A549 (cell line): Measurements from ENCODE around the gene CNTNAP2. TPM values are rescaled to one million over a fixed set of nuclear protein-coding genes. Genes with fewer than 3 reads are reported as not detected.
"Not testable (repeated sequence)": the region's sequence is repeated elsewhere in the genome, so short reads cannot be mapped to it uniquely, and the experiment has no call there.

Experiments
- ATAC-seq, 2 experiments: fragments of 200-7000 bp in 1 of 2; fragments of >200 bp in 1 of 2; cut with Nextera tagmentation in 1 of 2; cut with Tn5 transposase in 1 of 2; 3 replicates each; pipeline versions ENCODE4 v1.8.0 to v1.9.1; 2018 to 2020; ENCODE audit warnings: mild to moderate bottlenecking in 1 of 2, moderate library complexity in 1 of 2
- CTCF ChIA-PET: fragments of 300-600 bp; sonication (Branson Sonifier 250); formaldehyde crosslinking; extraction: SDS; loops from one replicate; lab custom pipeline; 2021; ENCODE audit warnings: antibody characterized with exemption, inconsistent platforms; lab: Yijun Ruan, JAX
- POLR2A ChIA-PET: fragments of 350-600 bp; formaldehyde crosslinking; extraction: SDS; loops from one replicate; lab custom pipeline; 2021; ENCODE audit warnings: antibody characterized with exemption, inconsistent platforms; lab: Yijun Ruan, JAX
- DNase-seq, 2 experiments: peaks; one replicate each; pipeline versions ENCODE4 v3.0.0 to v3.0.0-alpha.2; 2011 to 2016; ENCODE audit warnings: low read depth in 1 of 2, low spot score in 1 of 2
- FAIRE-seq: peaks from 2 replicates; lab custom pipeline; 2011; peaks lifted over from hg19 to GRCh38; lab: Jason Lieb, UNC
- H3K27ac ChIP-seq, 2 experiments: fragments of >200 bp; sonication (Bioruptor Twin); formaldehyde crosslinking; 3 replicates each; pipeline ENCODE4 v1.5.1; 2016 to 2017
- H3K4me1 ChIP-seq: fragments of >200 bp; sonication (Bioruptor Twin); formaldehyde crosslinking; 3 replicates; pipeline ENCODE4 v1.6.1; 2016
- H3K4me2 ChIP-seq: fragments of >200 bp; sonication (Bioruptor Twin); formaldehyde crosslinking; 3 replicates; pipeline ENCODE4 v1.6.1; 2016
- H3K4me3 ChIP-seq: fragments of >200 bp; sonication (Bioruptor Twin); formaldehyde crosslinking; 3 replicates; pipeline ENCODE4 v1.5.1; 2016
- H3K9me3 ChIP-seq: fragments of >200 bp; sonication (Bioruptor Twin); formaldehyde crosslinking; 3 replicates; pipeline ENCODE4 v1.6.1; 2016
- BHLHE40 ChIP-seq: IDR thresholded peaks from 2 replicates; pipeline ENCODE4 v1.6.1; 2012; ENCODE audit warnings: low read depth, low read length, inconsistent platforms
- CBX2 ChIP-seq: fragments of 200-600 bp; sonication (generic); IDR thresholded peaks from 2 replicates; pipeline ENCODE4 v1.6.1; 2016; ENCODE audit warnings: low read depth, mild to moderate bottlenecking, borderline replicate concordance
- CHD4 ChIP-seq: fragments of 200-600 bp; sonication (generic); IDR thresholded peaks from 2 replicates; pipeline ENCODE4 v1.6.1; 2016; ENCODE audit warnings: antibody characterized with exemption, mild to moderate bottlenecking, borderline replicate concordance
- EHF ChIP-seq: fragments of 250-450 bp; sonication (Bioruptor Pico); IDR thresholded peaks from 2 replicates; pipeline ENCODE4 v1.5.0; 2020; ENCODE audit warnings: mild to moderate bottlenecking
- EHMT2 ChIP-seq: fragments of 200-600 bp; sonication (generic); IDR thresholded peaks from 2 replicates; pipeline ENCODE4 v1.6.1; 2016; ENCODE audit warnings: antibody characterized with exemption, low read depth, mild to moderate bottlenecking, moderate library complexity
- EP300 ChIP-seq, 2 experiments: fragments of >200 bp; sonication (Bioruptor Twin); formaldehyde crosslinking; IDR thresholded peaks; 2 replicates in 1 of 2; 3 replicates in 1 of 2; pipeline ENCODE4 v1.6.1; 2016 to 2017
- FOSL2 ChIP-seq, 2 experiments: fragments of 450-650 bp in 1 of 2; fragments of >200 bp in 1 of 2; sonication (Bioruptor Twin) in 1 of 2; formaldehyde crosslinking; IDR thresholded peaks; 2 replicates each; pipeline versions ENCODE4 v1.5.0 to v1.6.1; 2016 to 2020; ENCODE audit warnings: mild to moderate bottlenecking in 1 of 2, moderate library complexity in 1 of 2
- GATA3 ChIP-seq: IDR thresholded peaks from 2 replicates; pipeline ENCODE4 v1.6.1; 2012; ENCODE audit warnings: borderline replicate concordance
- KDM1A ChIP-seq: fragments of 200-600 bp; sonication (generic); IDR thresholded peaks from 2 replicates; pipeline ENCODE4 v1.6.1; 2016; ENCODE audit warnings: low read depth, mild to moderate bottlenecking
- NFE2L2 ChIP-seq: fragments of 150-350 bp; conservative IDR thresholded peaks from 2 replicates; pipeline ENCODE4 v1.6.1; 2014; ENCODE audit warnings: low read length
- NPAS2 ChIP-seq: fragments of 250-450 bp; sonication (Bioruptor Pico); IDR thresholded peaks from 2 replicates; pipeline ENCODE4 v1.8.0; 2022; ENCODE audit warnings: mild to moderate bottlenecking, moderate library complexity, borderline replicate concordance
- NR3C1 ChIP-seq: fragments of >200 bp; sonication (Bioruptor Twin); formaldehyde crosslinking; IDR thresholded peaks from 3 replicates; pipeline ENCODE4 v1.6.1; 2017
- PHF8 ChIP-seq: fragments of 200-600 bp; sonication (generic); IDR thresholded peaks from 2 replicates; pipeline ENCODE4 v1.6.1; 2016; ENCODE audit warnings: low read depth, mild to moderate bottlenecking, antibody characterized with exemption, moderate library complexity, borderline replicate concordance
- POLR2AphosphoS2 ChIP-seq: conservative IDR thresholded peaks from 2 replicates; pipeline ENCODE4 v1.6.1; 2012; ENCODE audit warnings: low read length, improper control_type of control experiment, inconsistent platforms
- RNF2 ChIP-seq: fragments of 200-600 bp; sonication (generic); IDR thresholded peaks from 2 replicates; pipeline ENCODE4 v1.6.1; 2016; ENCODE audit warnings: low read depth, mild to moderate bottlenecking, antibody characterized with exemption, moderate library complexity, borderline replicate concordance
- SREBF2 ChIP-seq: fragments of 450-650 bp; IDR thresholded peaks from 2 replicates; pipeline ENCODE4 v1.6.1; 2014; ENCODE audit warnings: mild to moderate bottlenecking, moderate library complexity
- TFCP2L1 ChIP-seq: fragments of 250-450 bp; sonication (Bioruptor Pico); IDR thresholded peaks from 2 replicates; pipeline ENCODE4 v1.5.0; 2021; ENCODE audit warnings: mild to moderate bottlenecking
- ZC3H11A ChIP-seq: fragments of 450-650 bp; IDR thresholded peaks from 2 replicates; pipeline ENCODE4 v1.6.1; 2014; ENCODE audit warnings: antibody characterized with exemption, mild to moderate bottlenecking
- ZNF302 ChIP-seq: fragments of 250-450 bp; sonication (Bioruptor Pico); IDR thresholded peaks from 2 replicates; pipeline ENCODE4 v1.9.0; 2021; ENCODE audit warnings: inconsistent platforms, mild to moderate bottlenecking, moderate library complexity
- ZSCAN20 ChIP-seq: fragments of 250-450 bp; sonication (Bioruptor Pico); IDR thresholded peaks from 2 replicates; pipeline ENCODE4 v1.8.0; 2022; ENCODE audit warnings: mild to moderate bottlenecking, moderate library complexity
- WGBS: methylation state at CpG from one replicate; pipeline ENCODE4 v1.1.6; 2017; ENCODE audit errors: missing lambda C conversion rate; 5-methylcytosine and 5-hydroxymethylcytosine counted together
- polyA plus RNA-seq, 4 experiments: library from polyadenylated mRNA; depleted of rRNA in 3 of 4; stranded (reverse); fragments of >200 nt; fragmentation: RNase III in 1 of 4; extraction: RNeasy Plus Mini Kit Qiagen cat#74134 plus additional on column Dnase treatment in 1 of 4; gene quantifications; 2 replicates in 3 of 4; 3 replicates in 1 of 4; pipeline ENCODE4 v1.2.3, GENCODE V29; 2011 to 2017
- TF ChIP-seq, protein P1 (sequence below): fragments of 450-650 bp; IDR thresholded peaks from 2 replicates; pipeline ENCODE4 v1.6.1; 2014; ENCODE audit warnings: antibody characterized with exemption
- TF ChIP-seq, protein P2 (sequence below): IDR thresholded peaks from 2 replicates; pipeline ENCODE4 v1.6.1; 2012; ENCODE audit warnings: low read depth, borderline replicate concordance

CNTNAP2 gene
- polyA plus RNA-seq, 2 of the 4 experiments (the other 2 are of a cell fraction) = 0.05 to 0.13 TPM

DNA sequence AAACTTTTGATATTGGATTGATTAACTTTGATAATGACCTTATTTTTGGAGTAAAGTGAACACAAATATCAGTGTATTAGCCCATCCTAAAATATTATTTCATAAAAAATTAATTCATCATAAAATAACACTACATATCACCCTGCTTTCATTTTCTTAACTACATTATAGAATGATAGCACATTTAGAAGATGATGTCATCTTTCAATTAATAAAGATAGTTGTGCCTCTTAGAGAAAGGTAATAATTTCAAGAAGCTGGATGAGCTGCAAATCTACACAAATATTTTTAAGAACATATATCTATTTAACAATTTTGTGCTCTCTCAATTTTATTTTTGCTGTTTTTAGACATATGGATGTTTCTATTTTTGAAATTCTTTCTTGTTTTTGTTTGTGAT lies 126.1 kb downstream of the CNTNAP2 start:
- DNase-seq (no peak), FAIRE-seq (no peak), ATAC-seq (no peak)
- H3K4me3 ChIP-seq = no peak overlapping the region
- no peaks in the 10 kb centered on the region for H3K4me1 ChIP-seq
- TF ChIP-seq NR3C1 (no peak), ZC3H11A (no peak), CBX2 (no peak)
- no peaks in the 10 kb centered on the region for H3K9me3 ChIP-seq
- no peak overlapping the region for H3K4me2 ChIP-seq
- ChIA-PET POLR2A (no interaction called here), CTCF (no interaction called here)
- no peak overlapping the region for H3K27ac ChIP-seq

DNA sequence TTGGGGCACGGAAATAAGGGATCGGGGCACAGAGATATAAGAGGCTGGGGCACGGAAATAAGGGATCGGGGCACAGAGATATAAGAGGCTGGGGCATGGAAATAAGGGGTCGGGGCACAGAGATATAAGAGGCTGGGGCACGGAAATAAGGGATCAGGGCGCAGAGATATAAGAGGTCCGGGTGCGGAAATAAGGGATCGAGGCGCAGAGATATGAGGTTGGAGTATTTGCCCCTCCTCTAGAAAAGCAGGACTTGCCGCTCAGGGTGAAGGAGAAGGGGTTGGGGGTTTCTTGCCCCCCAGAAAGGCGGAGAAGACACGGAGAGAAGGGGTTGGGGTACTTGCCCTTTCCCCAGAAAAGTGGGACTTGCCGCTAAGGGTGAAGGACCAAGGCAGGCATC lies 131.4 kb downstream of the CNTNAP2 start:
- FAIRE-seq, CTCF ChIA-PET, H3K27ac ChIP-seq, H3K4me2 ChIP-seq, H3K4me1 ChIP-seq, ATAC-seq, H3K9me3 ChIP-seq, DNase-seq, H3K4me3 ChIP-seq, POLR2A ChIA-PET: not testable (repeated sequence)
- 35% methylated on average over 15 of the region's 15 CpGs for WGBS

DNA sequence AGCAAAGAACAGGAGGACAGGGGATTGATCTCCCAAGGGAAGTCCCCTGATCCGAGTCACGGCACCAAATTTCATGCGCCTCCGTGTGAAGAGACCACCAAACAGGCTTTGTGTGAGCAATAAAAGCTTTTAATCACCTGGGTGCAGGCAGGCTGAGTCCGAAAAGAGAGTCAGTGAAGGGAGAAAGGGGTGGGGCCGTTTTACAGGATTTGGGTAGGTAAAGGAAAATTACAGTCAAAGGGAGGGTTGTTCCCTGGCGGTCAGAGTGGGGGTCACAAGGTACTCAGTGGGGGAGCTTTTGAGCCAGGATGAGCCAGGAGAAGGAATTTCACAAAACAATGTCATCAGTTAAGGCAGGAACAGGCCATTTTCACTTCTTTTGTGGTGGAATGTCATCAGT lies 132.1 kb downstream of the CNTNAP2 start:
- DNase-seq, CTCF ChIA-PET, H3K4me2 ChIP-seq, POLR2A ChIA-PET, H3K4me3 ChIP-seq, H3K4me1 ChIP-seq, H3K9me3 ChIP-seq, ATAC-seq, H3K27ac ChIP-seq, FAIRE-seq: not testable (repeated sequence)
- WGBS = 16% methylated on average over 7 of the region's 7 CpGs

DNA sequence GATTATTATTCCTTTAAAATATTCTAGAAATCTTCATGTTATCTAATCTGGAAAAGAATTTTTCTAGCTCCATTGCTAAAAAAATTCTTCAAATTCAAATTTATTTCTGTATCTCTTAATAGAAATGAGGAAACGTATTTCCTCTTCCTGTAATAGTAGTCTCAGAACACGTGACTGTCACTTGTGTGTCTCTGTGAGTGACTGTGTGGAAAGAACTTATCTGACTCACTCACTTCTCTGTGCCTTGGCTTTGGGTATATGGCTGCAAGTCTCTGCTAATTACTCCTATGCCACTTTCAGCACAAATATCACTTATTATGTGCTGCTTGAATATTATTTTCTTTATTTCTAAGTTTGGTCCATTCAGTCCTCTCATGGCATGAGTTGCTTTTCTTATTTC lies 132.7 kb downstream of the CNTNAP2 start:
- no peak for FAIRE-seq
- 6% methylated on average over 2 of the region's 2 CpGs for WGBS
- POLR2A ChIA-PET = no interaction called here

DNA sequence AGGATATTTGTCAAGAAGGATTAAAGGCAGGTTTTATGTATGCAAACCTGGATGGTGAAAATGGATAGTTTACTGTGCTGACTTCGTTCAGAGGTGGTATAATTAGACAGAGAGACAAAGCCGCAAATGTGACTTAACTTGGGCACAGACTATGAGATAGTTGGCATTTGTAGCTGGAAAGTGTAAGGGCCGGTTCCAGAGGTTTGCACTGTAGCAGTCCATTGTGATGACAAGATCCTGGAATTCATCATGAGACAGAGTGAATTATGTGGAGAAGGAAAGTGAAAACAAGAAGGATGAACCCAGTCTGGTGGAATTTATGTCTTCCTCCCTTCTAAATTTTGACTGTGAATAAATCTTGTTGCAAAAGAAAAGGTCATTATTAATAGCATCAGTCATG lies 139.0 kb downstream of the CNTNAP2 start:
- ChIA-PET CTCF (no interaction called here), POLR2A (no interaction called here)
- DNase-seq = no peak
- Histone ChIP-seq H3K4me3 (no peak overlapping the region), H3K27ac (no peak overlapping the region), H3K9me3 (no peaks in the 10 kb centered on the region), H3K4me1 (no peaks in the 10 kb centered on the region), H3K4me2 (no peak overlapping the region)
- FAIRE-seq = no peak
- 6% methylated on average over 3 of the region's 3 CpGs for WGBS
- no peak for ATAC-seq
- no peak for TF ChIP-seq GATA3
- no peak for TF ChIP-seq NR3C1
- TF ChIP-seq TFCP2L1 = no peak
- no peak for TF ChIP-seq EHMT2
- TF ChIP-seq PHF8 = no peak
- no peak for TF ChIP-seq SREBF2
- TF ChIP-seq, protein P1, sequence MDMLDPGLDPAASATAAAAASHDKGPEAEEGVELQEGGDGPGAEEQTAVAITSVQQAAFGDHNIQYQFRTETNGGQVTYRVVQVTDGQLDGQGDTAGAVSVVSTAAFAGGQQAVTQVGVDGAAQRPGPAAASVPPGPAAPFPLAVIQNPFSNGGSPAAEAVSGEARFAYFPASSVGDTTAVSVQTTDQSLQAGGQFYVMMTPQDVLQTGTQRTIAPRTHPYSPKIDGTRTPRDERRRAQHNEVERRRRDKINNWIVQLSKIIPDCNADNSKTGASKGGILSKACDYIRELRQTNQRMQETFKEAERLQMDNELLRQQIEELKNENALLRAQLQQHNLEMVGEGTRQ = no peak
- TF ChIP-seq ZNF302 = no peak
- no peak for TF ChIP-seq KDM1A
- TF ChIP-seq, protein P2, sequence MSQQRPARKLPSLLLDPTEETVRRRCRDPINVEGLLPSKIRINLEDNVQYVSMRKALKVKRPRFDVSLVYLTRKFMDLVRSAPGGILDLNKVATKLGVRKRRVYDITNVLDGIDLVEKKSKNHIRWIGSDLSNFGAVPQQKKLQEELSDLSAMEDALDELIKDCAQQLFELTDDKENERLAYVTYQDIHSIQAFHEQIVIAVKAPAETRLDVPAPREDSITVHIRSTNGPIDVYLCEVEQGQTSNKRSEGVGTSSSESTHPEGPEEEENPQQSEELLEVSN = no peak
- no peak for TF ChIP-seq POLR2AphosphoS2

More for the DNA sequence above, 132.7 kb downstream of the CNTNAP2 start:
- no peak for TF ChIP-seq NFE2L2
- TF ChIP-seq CHD4 = no peak
- no peak for TF ChIP-seq POLR2AphosphoS2
- no peak for TF ChIP-seq RNF2
- TF ChIP-seq, protein P2 = no peak
- TF ChIP-seq BHLHE40 = no peak
- no peak for TF ChIP-seq CBX2
- TF ChIP-seq NPAS2 (CRISPR knock-in tag) = no peak
- TF ChIP-seq FOSL2 (IDR thresholded peaks at IDR 0.05) = no peak
- no peak for TF ChIP-seq FOSL2 (CRISPR knock-in tag; IDR thresholded peaks at IDR 0.05)
- no peak for TF ChIP-seq EHF (CRISPR knock-in tag)
- TF ChIP-seq ZSCAN20 = no peak
- no peak for TF ChIP-seq EP300 (IDR thresholded peaks at IDR 0.05)
- no peak for TF ChIP-seq GATA3
- TF ChIP-seq SREBF2 = no peak
- TF ChIP-seq, all 56 proteins: peak for 0
- Histone ChIP-seq H3K27ac (no peak overlapping the region), H3K9me3 (no peaks in the 10 kb centered on the region), H3K4me2 (no peak overlapping the region), H3K4me3 (no peak overlapping the region), H3K4me1 (no peaks in the 10 kb centered on the region)
- ATAC-seq (no peak), DNase-seq (no peak)
- CTCF ChIA-PET = no interaction called here
